Chondrocyte (in vitro differentiated cells): ENCODE results near the gene TBC1D24. TPM values are rescaled to one million over a fixed set of nuclear protein-coding genes. Genes with fewer than 3 reads are reported as not detected.

ENCODE experiments used
- DNase-seq: peaks from one replicate; pipeline ENCODE4 v3.0.0; 2021; ENCODE audit warnings: mixed read lengths, low spot score
- H3K27ac Mint-ChIP-seq: one replicate; pipeline ENCODE4 v1.8.0; 2021; ENCODE audit warnings: mild to moderate bottlenecking, moderate library complexity, mixed read lengths; ENCODE audit not compliant: unreplicated experiment
- H3K27me3 Mint-ChIP-seq: 2 replicates; pipeline ENCODE4 v1.8.0; 2021; ENCODE audit warnings: low read depth, mixed read lengths
- H3K36me3 Mint-ChIP-seq: 2 replicates; pipeline ENCODE4 v1.8.0; 2021; ENCODE audit warnings: low read depth, mixed read lengths
- H3K4me1 Mint-ChIP-seq: 2 replicates; pipeline ENCODE4 v1.8.0; 2021; ENCODE audit warnings: low read depth, mild to moderate bottlenecking, mixed read lengths
- H3K4me3 Mint-ChIP-seq: one replicate; pipeline ENCODE4 v1.8.0; 2021; ENCODE audit warnings: mild to moderate bottlenecking, moderate library complexity, mixed read lengths; ENCODE audit not compliant: unreplicated experiment
- H3K9me3 Mint-ChIP-seq: 2 replicates; pipeline ENCODE4 v1.8.0; 2021; ENCODE audit warnings: low read depth, mixed read lengths
- CTCF ChIP-seq: fragments of 200-600 bp; sonication (generic); IDR thresholded peaks from 2 replicates; pipeline ENCODE4 v1.5.0; 2021; ENCODE audit warnings: antibody characterized with exemption, mild to moderate bottlenecking, moderate library complexity
- total RNA-seq: library from RNA; stranded (reverse); gene quantifications from 3 replicates; pipeline ENCODE4 v1.2.1, GENCODE V29; 2021

TBC1D24 gene
- total RNA-seq, 1 donor from 2014 or later: 17.9 TPM

GRCh38 chr16:2486645-2487516, 12.0 kb downstream of the TBC1D24 start:
- H3K4me3 Mint-ChIP-seq: no peak overlapping the region
- H3K36me3 Mint-ChIP-seq: peaks cover 3% of the 10 kb centered on the region
- DNase-seq: peak; percentile 89
- peak overlapping the region; percentile 67 for H3K27ac Mint-ChIP-seq
- no peaks in the 10 kb centered on the region for H3K27me3 Mint-ChIP-seq
- no peaks in the 10 kb centered on the region for H3K9me3 Mint-ChIP-seq
- peaks cover 14% of the 10 kb centered on the region for H3K4me1 Mint-ChIP-seq
- peak; percentile 48 for TF ChIP-seq CTCF

GRCh38 chr16:2487517-2487842, 12.6 kb downstream of the TBC1D24 start:
- Mint-ChIP-seq H3K4me1 (peaks cover 14% of the 10 kb centered on the region), H3K9me3 (no peaks in the 10 kb centered on the region), H3K4me3 (no peak overlapping the region), H3K27ac (peak overlapping the region; percentile 67), H3K36me3 (peaks cover 3% of the 10 kb centered on the region), H3K27me3 (no peaks in the 10 kb centered on the region)
- no peak for DNase-seq
- TF ChIP-seq CTCF: no peak

- DNase-seq: no peak
- H3K27ac Mint-ChIP-seq: no peak overlapping the region
- H3K36me3 Mint-ChIP-seq: peaks cover 3% of the 10 kb centered on the region
- H3K4me3 Mint-ChIP-seq: no peak overlapping the region
- TF ChIP-seq CTCF: no peak
- peaks cover 9% of the 10 kb centered on the region for H3K4me1 Mint-ChIP-seq
- no peaks in the 10 kb centered on the region for H3K9me3 Mint-ChIP-seq
- no peaks in the 10 kb centered on the region for H3K27me3 Mint-ChIP-seq
These were observed 13.1 kb downstream of the TBC1D24 start for GRCh38 chr16:2487903-2488531.

- Mint-ChIP-seq H3K4me3 (no peak overlapping the region), H3K4me1 (peaks cover 9% of the 10 kb centered on the region), H3K27me3 (no peaks in the 10 kb centered on the region), H3K9me3 (no peaks in the 10 kb centered on the region), H3K27ac (no peak overlapping the region), H3K36me3 (peaks cover 3% of the 10 kb centered on the region)
- DNase-seq: no peak
- TF ChIP-seq CTCF: no peak
These were observed 14.7 kb downstream of the TBC1D24 start for GRCh38 chr16:2489581-2489980.

- Mint-ChIP-seq H3K27ac (no peak overlapping the region), H3K4me1 (peaks cover 9% of the 10 kb centered on the region), H3K36me3 (peaks cover 2% of the 10 kb centered on the region), H3K9me3 (no peaks in the 10 kb centered on the region), H3K4me3 (no peak overlapping the region), H3K27me3 (no peaks in the 10 kb centered on the region)
- TF ChIP-seq CTCF: no peak
- DNase-seq: no peak
These were observed 15.5 kb downstream of the TBC1D24 start for GRCh38 chr16:2490190-2491105.
